ENCODE results near the gene NHSL2. TPM values are rescaled to one million over a fixed set of nuclear protein-coding genes. Genes with fewer than 3 reads are reported as not detected.
A peak's percentile ranks its signal among the peaks of the same experiment; 100 is the strongest.

NHSL2 gene
- total and polyA plus RNA-seq, 8 donors: 0.59 to 3.9 (median 0.95) TPM

DNA sequence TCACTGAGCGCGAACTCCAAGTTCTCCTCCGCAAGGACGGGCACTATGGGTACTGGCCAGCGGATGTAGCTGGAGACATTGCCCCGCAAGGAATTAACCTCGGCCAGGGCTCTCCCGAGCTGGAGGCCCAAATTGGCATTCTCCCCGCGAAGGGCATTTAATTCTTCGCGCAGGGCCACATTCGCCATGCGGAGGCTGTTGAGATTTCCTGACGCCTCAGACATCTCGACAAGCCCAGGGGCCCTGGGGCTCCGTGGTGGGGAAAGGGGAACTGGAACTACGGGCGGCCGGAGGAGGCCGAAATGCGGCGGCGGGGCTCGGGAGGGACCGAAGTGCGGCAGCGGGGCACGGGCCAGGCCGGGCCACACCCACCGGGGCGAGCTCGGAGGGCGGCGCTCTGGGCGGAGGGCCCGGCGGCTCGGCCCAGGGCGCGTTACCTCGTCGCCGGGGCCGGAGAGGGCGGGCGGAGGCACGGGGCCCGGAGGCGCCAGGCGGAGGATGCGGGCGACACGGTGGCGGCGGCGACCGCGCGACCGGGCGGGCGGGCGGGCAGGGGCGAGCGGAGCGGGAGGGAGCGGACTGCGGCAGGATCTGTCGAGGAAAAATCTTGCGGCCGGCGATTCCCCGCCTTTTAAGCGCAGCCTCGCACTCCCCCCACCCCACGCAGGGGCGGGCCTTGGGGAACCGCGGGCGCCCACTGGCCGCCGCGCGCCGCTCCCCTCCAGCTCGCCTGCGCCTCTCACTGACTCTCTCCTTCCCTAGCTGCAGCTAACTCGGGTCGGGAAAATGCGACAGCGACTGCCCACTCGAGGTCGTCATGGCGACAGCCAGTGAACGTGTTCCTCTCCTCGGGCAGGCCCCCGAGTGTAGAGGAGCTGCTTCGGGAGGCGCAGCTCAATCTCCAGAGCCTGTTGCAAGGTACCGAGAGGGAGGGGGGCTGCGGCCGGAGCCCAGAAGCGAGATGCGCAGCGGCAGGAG is 221.0 kb downstream of the NHSL2 start, which contains the start of gene RTL5:
Gene RTL5 (minus strand): TSS at position 599 of the 978 bp plus-strand sequence.
- peak; percentile 66 to 89 (median 87) for ATAC-seq
- peaks cover 0 to 19% (median 0%) of the 10 kb centered on the region in 4 donors for H3K27me3 ChIP-seq
- H3K4me3 ChIP-seq: peak within 1 kb of the TSS in 3 of 4 donors; percentile 13 to 47 (median 29)
- no peaks in the 10 kb centered on the region for H3K36me3 ChIP-seq
- no peaks in the 10 kb centered on the region for H3K9me3 ChIP-seq
- intact Hi-C loops (cut with DNase I): no loop called here
- WGBS, 2 donors: 1 to 26% methylated on average over 50 to 104 of the region's 106 CpGs
- no peak for FAIRE-seq
- H3K4me1 ChIP-seq: no peaks in the 10 kb centered on the region
- TF ChIP-seq, protein P1, sequence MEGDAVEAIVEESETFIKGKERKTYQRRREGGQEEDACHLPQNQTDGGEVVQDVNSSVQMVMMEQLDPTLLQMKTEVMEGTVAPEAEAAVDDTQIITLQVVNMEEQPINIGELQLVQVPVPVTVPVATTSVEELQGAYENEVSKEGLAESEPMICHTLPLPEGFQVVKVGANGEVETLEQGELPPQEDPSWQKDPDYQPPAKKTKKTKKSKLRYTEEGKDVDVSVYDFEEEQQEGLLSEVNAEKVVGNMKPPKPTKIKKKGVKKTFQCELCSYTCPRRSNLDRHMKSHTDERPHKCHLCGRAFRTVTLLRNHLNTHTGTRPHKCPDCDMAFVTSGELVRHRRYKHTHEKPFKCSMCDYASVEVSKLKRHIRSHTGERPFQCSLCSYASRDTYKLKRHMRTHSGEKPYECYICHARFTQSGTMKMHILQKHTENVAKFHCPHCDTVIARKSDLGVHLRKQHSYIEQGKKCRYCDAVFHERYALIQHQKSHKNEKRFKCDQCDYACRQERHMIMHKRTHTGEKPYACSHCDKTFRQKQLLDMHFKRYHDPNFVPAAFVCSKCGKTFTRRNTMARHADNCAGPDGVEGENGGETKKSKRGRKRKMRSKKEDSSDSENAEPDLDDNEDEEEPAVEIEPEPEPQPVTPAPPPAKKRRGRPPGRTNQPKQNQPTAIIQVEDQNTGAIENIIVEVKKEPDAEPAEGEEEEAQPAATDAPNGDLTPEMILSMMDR (IDR thresholded peaks at IDR 0.05): no peak
- peak; percentile 63 to 83 (median 70) for DNase-seq
- H3K27ac ChIP-seq: no peak within 1 kb of the TSS

DNA sequence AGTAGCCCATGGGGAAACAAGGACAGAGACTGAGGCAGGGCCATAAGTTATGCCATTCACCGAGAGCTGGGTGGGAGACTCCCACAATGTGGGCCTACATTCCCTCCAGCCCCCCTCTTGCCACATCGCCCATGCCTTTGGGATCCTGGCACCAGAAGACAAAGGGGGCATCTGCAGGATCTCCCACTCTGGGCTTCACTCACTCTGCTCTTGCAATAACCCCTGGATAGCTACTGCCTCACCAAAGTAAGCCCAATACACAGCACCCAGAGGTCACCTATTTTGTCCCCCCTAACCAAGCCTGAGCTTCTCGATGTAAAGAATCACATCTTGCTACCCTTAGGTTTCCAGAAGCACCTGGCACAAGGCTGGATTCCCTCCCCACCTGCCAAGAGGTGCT is 221.8 kb downstream of the NHSL2 start:
- ATAC-seq (no peak), DNase-seq (peak in 1 of 6 donors; percentile 10), FAIRE-seq (no peak)
- H3K27ac ChIP-seq: no peak overlapping the region
- intact Hi-C loops (cut with DNase I): no loop called here
- no peak overlapping the region for H3K4me3 ChIP-seq
- 81 to 83% methylated on average over 3 of the region's 3 CpGs for WGBS, 2 donors
- no peaks in the 10 kb centered on the region for H3K4me1 ChIP-seq
- H3K9me3 ChIP-seq: no peaks in the 10 kb centered on the region
- peaks cover 0 to 23% (median 0%) of the 10 kb centered on the region in 4 donors for H3K27me3 ChIP-seq
- TF ChIP-seq, protein P1 (IDR thresholded peaks at IDR 0.05): no peak
- no peaks in the 10 kb centered on the region for H3K36me3 ChIP-seq

GRCh38 chrX:72133851-72134546 is 223.4 kb downstream of the NHSL2 start:
- Histone ChIP-seq H3K36me3 (no peaks in the 10 kb centered on the region), H3K4me1 (no peaks in the 10 kb centered on the region), H3K9me3 (no peaks in the 10 kb centered on the region), H3K4me3 (no peak overlapping the region), H3K27ac (no peak overlapping the region), H3K27me3 (peaks cover 0 to 23% (median 0%) of the 10 kb centered on the region in 4 donors)
- DNase-seq (no peak), ATAC-seq (no peak), FAIRE-seq (no peak)
- 84 to 89% methylated on average over 11 of the region's 11 CpGs for WGBS, 2 donors
- TF ChIP-seq, protein P1 (IDR thresholded peaks at IDR 0.05): no peak
- intact Hi-C loops (cut with DNase I): no loop called here

DNA sequence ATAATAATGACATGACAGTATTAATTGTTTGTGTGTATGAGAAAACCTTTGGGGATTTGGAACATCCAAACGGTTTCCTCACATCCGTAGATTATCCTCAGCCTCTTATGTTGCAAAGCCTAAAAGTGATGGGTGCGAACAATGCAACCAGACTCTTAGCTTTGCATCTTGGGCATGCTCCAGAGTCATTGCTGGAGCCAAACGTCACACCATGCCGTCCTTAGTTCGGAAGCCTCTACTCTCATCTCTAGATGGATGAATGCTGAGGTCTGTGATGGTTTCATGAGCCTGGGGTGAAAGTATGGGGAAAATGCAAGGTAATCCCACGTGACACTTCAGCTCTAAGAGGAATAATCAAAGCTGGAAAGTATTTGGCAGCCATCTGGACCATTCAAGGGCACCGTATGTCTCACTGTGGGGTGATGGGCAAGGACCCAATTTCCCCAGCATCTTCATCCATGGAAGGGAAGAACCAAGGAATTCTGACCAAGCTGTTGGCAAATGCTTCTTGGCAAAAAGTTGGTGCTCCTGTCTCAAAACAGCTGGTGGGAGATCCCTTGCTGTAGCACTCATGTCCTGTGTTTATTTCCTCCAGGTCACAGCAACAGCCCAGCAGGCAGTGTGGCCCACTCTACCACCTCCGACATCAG is 227.3 kb downstream of the NHSL2 start:
- no peaks in the 10 kb centered on the region for H3K36me3 ChIP-seq
- H3K9me3 ChIP-seq: no peaks in the 10 kb centered on the region
- 64 to 68% methylated on average over 9 of the region's 9 CpGs for WGBS, 2 donors
- intact Hi-C loops (cut with DNase I): no loop called here
- TF ChIP-seq, protein P1 (IDR thresholded peaks at IDR 0.05): no peak
- ATAC-seq (no peak), FAIRE-seq (no peak), DNase-seq (no peak)
- peaks cover 0 to 4% (median 0%) of the 10 kb centered on the region in 4 donors for H3K27me3 ChIP-seq
- H3K27ac ChIP-seq: no peak overlapping the region
- H3K4me1 ChIP-seq: no peaks in the 10 kb centered on the region
- no peak overlapping the region for H3K4me3 ChIP-seq

Data from pancreas (tissue), 10 donors.